ENCODE measurements around the gene CFD.
"Not testable (repeated sequence)": the region's sequence is repeated elsewhere in the genome, so short reads cannot be mapped to it uniquely, and the experiment has no call there.

Gene CFD

GRCh38 chr19:825897-826644, 33.4 kb upstream of the CFD start:
- no peak for DNase-seq

- no peak for DNase-seq
Observed at GRCh38 chr19:827314-827709, 32.2 kb upstream of the CFD start.

- no peak for DNase-seq
Observed at GRCh38 chr19:827710-828321, 31.6 kb upstream of the CFD start, which contains the start of gene AZU1. AZU1 (plus strand) TSS chr19:827837; CDS start chr19:827847, 10 bp downstream.

GRCh38 chr19:829129-829758, 30.2 kb upstream of the CFD start:
- DNase-seq: no peak

DNA sequence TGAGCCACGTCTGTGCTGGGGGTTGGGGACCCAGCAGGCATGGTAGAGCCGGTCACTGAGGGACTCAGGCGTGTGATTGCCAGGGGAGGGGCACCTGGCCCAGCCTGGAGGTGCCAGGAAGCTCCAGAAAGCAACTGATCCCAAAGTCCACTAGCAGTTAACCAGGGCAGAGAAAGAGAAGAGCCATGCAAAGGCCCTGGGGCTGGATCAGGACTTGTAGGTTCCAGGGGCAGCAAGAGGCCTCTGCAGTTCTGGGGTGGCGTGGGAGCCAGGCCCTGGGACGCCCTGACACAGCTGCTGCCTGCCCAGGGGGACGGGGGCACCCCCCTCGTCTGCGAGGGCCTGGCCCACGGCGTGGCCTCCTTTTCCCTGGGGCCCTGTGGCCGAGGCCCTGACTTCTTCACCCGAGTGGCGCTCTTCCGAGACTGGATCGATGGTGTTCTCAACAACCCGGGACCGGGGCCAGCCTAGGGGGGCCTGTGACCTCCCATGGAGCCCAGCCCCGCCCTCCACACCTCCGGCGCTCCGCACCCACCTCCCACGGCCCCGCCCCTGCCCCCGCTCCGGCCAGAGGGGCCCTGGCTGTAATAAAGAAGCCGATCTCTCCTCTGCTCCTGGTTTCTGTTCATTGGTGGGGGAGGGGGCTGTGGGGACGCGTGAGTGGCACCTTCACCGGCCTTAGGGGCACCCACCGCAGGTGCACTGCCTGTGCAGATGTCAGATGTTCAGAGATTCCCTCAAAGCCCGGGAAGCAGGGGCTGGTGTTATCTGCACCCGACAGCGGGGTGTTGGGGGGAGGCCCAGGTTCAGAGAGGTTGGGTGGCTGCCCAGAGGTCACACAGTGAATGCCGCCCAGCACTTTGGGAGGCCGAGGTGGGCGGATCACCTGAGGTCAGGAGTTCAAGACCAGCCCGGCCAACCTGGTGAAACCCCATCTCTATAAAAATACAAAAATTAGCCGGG, 27.8 kb upstream of the CFD start:
- DNase-seq: no peak

GRCh38 chr19:834216-834615, 25.2 kb upstream of the CFD start:
- no peak for DNase-seq

DNA sequence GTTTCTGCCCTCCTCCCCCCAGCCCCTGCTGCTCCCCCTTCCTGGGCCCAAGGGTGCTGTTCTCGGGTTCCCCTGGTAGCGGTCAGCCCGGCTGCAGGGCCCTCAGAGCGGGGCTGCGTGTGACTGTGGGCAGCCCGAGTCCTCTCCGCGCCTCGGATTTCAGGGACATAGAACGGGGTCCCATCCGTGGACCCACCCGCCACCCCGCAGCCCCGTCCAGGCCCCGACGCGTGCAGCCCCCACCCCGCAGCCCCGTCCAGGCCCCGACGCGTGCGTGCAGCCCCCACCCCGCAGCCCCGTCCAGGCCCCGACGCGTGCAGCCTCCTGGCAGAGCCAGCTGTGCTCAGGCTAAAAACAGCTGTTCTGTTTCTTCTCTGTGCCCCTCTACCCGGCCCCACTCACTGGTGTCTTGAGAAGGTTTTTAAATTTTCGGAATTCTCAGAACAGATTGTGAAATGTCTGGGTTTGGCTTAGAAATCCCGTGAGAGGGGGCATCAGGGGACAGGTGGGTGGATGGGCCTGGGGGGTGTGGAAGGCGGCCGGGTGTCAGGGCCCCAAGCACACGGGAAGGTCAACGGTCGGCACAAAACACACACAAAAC, 24.2 kb upstream of the CFD start:
- no peak for DNase-seq

- DNase-seq: no peak
Observed at GRCh38 chr19:840519-841206, 18.8 kb upstream of the CFD start, which contains the start of gene PRTN3. PRTN3 (plus strand) TSS chr19:840999; CDS start chr19:841009, 10 bp downstream.

- DNase-seq: not testable (repeated sequence)
Observed at GRCh38 chr19:842802-843179, 16.7 kb upstream of the CFD start.

DNA sequence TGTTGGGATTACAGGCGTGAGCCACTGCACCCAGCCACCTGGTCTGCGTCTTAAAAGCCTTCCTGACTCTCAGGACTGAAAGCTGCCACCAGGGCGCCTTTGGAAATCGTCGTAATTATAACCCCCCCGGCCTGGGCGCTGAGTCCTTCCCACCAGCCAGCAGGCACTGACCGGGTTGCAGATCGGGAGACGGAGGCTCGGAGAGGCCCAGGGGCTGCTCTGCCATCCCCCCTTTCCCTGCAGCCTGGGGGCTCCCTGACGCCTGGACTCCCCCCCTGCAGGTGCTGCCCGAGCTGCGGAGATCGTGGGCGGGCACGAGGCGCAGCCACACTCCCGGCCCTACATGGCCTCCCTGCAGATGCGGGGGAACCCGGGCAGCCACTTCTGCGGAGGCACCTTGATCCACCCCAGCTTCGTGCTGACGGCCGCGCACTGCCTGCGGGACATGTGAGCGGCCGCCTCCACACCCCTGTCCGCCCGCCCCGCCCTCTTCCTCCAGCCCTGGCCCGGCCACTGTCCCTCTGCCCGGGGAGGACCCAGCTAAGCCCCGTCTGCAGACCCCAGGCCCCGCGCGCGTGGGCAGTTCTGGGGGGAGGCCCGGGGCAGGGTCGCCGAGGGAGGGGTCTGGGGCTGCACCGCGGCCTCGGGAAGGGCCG, 16.2 kb upstream of the CFD start:
- peak; percentile 58 for DNase-seq

DNA sequence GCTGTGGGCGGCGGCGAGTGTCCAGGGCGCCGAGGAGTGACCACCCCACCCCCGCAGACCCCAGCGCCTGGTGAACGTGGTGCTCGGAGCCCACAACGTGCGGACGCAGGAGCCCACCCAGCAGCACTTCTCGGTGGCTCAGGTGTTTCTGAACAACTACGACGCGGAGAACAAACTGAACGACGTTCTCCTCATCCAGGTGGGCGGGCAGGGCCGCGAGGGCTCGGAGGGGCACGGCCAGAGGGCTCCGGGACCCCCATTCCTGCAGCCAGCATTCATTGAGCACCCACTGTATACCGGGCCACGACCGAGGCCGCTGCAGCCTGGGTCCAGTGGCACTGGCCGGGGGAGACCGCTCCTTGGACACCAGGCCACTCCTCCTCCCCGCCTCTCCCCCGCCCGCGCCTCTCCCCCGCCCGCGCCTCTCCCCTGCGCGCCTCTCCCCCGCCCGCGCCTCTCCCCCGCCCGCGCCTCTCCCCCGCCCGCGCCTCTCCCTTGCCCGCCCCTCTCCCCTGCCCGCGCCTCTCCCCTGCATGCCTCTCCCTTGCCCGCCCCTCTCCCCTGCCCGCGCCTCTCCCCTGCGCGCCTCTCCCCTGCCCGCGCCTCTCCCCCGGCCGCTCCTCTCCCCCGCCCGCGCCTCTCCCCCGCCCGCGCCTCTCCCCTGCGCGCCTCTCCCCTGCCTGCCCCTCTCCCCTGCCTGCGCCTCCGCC, 15.5 kb upstream of the CFD start:
- no peak for DNase-seq

DNA sequence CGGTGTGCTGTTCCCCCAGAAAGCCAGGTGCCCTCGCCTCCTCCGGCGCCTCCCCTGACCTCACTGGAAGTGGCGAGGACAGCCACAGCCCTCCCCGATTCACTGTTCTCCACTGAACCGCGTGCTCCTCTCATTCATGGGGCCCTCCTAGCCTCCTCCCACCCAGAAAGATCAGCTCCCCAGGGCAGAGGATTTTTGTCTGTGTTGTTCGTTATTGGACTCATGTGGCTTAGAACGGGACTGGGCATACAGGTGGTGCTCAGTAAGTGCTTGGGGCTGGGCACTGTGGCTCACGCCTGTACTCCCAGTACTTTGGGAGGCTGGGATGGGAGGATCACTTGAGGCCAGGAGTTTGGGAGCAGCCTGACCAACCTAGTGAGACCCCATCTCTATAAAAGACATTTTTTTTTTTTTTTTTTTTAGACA, 14.9 kb upstream of the CFD start:
- no peak for DNase-seq

GRCh38 chr19:845707-846521, 13.6 kb upstream of the CFD start:
- DNase-seq: no peak

DNA sequence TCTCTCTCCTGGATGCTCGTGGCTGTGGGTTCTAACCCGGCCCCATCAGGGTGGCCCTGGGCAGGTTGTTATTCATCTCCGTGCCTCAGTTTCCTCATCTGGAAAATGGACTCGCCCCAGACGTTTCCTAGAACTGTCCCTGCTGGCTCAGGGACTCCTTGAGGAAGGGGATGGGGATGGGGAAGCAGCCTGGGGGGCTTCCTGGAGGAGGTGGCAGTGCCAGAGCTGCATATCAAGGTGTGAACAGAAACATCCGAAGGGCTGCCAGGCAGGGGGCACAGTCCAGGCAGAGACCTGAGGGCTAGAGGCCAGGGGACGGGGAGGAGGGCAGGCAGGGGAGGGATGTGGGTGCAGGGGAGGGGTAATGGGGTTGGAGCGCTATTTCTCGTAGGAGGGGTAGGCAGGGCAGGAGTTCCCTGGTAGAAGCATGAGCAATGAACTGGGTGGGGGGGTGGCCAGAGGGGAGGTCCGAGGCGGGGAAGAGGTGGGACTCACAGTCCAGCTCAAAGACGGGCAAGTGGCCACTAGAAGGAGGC, 11.0 kb upstream of the CFD start:
- DNase-seq: no peak

DNA sequence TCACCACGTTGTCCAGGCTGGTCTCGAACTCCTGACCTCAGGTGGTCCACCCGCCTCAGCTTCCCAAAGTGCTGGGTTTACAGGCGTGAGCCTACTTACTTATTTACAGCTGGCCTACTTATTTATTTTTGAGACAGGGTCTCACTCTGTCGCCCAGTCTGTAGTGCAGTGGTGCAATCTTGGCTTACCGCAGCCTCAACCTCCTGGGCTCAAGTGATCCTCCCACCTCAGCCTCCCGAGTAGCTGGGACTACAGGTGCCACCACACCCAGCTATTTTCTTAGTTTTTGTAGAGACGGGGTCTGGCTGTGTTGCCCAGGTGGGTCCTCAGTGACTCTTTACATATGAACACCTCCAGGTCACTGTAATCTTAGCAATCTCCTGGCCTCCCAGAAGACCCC, 10.3 kb upstream of the CFD start:
- not testable (repeated sequence) for DNase-seq

- DNase-seq: peak; percentile 59
Observed at GRCh38 chr19:850221-850978, 9.1 kb upstream of the CFD start.

- DNase-seq: no peak
Observed at GRCh38 chr19:850979-851335, 8.5 kb upstream of the CFD start.
